Sigmoid colon (tissue), 7 donors: Measurements from ENCODE around the gene CD248. TPM values are rescaled to one million over a fixed set of nuclear protein-coding genes. Genes with fewer than 3 reads are reported as not detected.

Source experiments
- DNase-seq: peaks from one replicate; pipeline ENCODE4 v3.0.0-alpha.2; 2019
- H3K27ac ChIP-seq, 4 donors: fragments of 200-600 bp; sonication (generic); one replicate each; pipeline ENCODE4 v1.5.1; 2016 to 2019; ENCODE audit warnings: mild to moderate bottlenecking in 1 of 4
- H3K27me3 ChIP-seq, 3 donors: fragments of 200-600 bp; sonication (generic); one replicate each; pipeline ENCODE4 v1.5.1; 2019; ENCODE audit warnings: mild to moderate bottlenecking in 1 of 3
- H3K36me3 ChIP-seq, 4 donors: fragments of 200-600 bp; sonication (generic); one replicate each; pipeline ENCODE4 v1.5.1; 2016 to 2019
- H3K4me1 ChIP-seq, 4 donors: fragments of 200-600 bp; sonication (generic); one replicate each; pipeline ENCODE4 v1.5.1; 2017 to 2019
- H3K4me3 ChIP-seq, 4 donors: fragments of 200-600 bp; sonication (generic); one replicate each; pipeline ENCODE4 v1.5.1; 2017 to 2019; ENCODE audit warnings: mild to moderate bottlenecking in 2 of 4, moderate library complexity in 1 of 4
- H3K9me3 ChIP-seq, 4 donors: fragments of 200-600 bp in 3 of 4; sonication (generic) in 3 of 4; one replicate each; pipeline versions ENCODE4 v1.5.1 to v1.6.1; 2013 to 2019
- EP300 ChIP-seq, 4 donors: sonication (generic); formaldehyde crosslinking; IDR thresholded peaks; one replicate each; pipeline ENCODE4 v1.6.1; 2017; ENCODE audit warnings: antibody characterized with exemption in 4 of 4
- POLR2A ChIP-seq, 2 donors: fragments of 450-650 bp; IDR thresholded peaks; one replicate each; pipeline ENCODE4 v1.6.1; 2016; ENCODE audit warnings: antibody characterized with exemption in 2 of 2, mild to moderate bottlenecking in 2 of 2, moderate library complexity in 2 of 2
- POLR2AphosphoS5 ChIP-seq, 4 donors: sonication (generic); formaldehyde crosslinking; IDR thresholded peaks; one replicate each; pipeline ENCODE4 v1.6.1; 2017; ENCODE audit warnings: antibody characterized with exemption in 4 of 4
- WGBS, 2 donors: extraction: QIAGEN DNeasy Blood & Tissue Kit; methylation state at CpG; one replicate each; pipeline ENCODE4 v1.1.7; 2013; 5-methylcytosine and 5-hydroxymethylcytosine counted together
- intact Hi-C: fragments of 100-400 bp; cut with DNase I; formaldehyde crosslinking; loops from one replicate; pipeline ENCODE4 v1.15.1; 2023
- polyA plus RNA-seq, 3 donors: library from polyadenylated mRNA; stranded (reverse); fragments of 200-250 nt; gene quantifications; one replicate each; pipeline ENCODE4 v1.2.3, GENCODE V29; 2013
- total RNA-seq, 4 donors: library from RNA; depleted of rRNA; stranded (reverse); fragments of >200 nt; gene quantifications; one replicate each; pipeline ENCODE4 v1.1.0, GENCODE V29; 2016
- TF ChIP-seq, protein P1 (sequence below), 4 experiments: fragments of 450-650 bp in 3 of 4; fragments of 200-600 bp in 1 of 4; IDR thresholded peaks; one replicate each; pipeline ENCODE4 v1.5.1; 2016 to 2019; ENCODE audit warnings: antibody characterized with exemption in 4 of 4, mild to moderate bottlenecking in 3 of 4, moderate library complexity in 2 of 4
- donor health status: healthy with polysubstance abuse.
- donor health status: Bipolar disorder and iron deficiency.
- donor health status: healthy.

CD248 gene
- total and polyA plus RNA-seq, 7 donors, result 1.2 to 26.3 (median 6.1) TPM

DNA sequence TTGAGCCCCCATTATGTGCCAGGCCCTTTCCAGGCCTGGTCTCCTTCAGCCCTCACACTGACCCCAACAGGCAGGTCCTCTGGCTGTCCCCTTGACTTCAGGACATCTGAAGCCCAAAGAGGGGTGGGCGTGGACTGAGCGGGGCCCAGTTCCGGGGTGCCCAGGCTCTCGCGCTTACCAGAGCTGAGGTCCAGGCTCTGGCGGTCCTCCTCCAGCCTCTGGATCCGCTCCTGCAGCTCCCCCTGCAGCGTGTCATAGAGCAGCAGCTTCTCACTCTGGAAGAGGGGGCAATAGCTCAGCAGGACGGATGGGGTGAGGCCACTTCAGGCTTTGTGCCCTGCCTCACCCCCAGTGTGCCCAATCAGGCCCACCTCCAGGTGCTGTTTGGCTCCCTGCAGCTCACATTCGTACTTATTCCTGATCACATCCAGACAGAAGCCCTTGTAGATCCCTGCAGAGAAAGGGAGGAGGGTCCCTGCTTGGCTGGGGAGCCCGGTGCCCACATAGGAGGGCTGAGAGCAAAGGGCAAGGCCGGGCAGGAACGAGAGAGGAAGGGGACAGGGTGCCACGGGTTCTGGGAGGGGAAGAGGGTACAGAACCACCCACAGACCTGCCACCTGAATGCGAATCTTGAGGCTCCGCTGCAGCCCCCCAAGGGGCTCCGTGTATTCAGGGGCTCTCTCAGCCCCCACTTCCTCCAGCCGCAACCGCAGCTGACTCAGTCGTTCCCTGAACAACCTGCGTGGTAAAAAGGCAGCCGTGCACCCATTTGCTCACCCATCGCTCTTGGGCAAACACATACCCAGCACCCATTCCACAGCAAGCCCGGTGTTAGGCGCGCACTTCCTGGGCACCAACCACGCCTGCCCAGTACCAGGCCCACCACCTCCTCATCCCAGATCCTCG is 24.0 kb upstream of the CD248 start:
- Histone ChIP-seq H3K36me3 (peaks cover 10 to 58% (median 33%) of the 10 kb centered on the region in 4 donors), H3K27me3 (no peaks in the 10 kb centered on the region), H3K4me1 (peaks cover 0 to 37% (median 37%) of the 10 kb centered on the region in 4 donors), H3K9me3 (no peaks in the 10 kb centered on the region), H3K27ac (no peak overlapping the region), H3K4me3 (no peak overlapping the region)
- intact Hi-C loops, result no loop called here
- TF ChIP-seq POLR2AphosphoS5 (IDR thresholded peaks at IDR 0.05), result no peak
- TF ChIP-seq POLR2A (IDR thresholded peaks at IDR 0.05), result no peak
- TF ChIP-seq, protein P1, sequence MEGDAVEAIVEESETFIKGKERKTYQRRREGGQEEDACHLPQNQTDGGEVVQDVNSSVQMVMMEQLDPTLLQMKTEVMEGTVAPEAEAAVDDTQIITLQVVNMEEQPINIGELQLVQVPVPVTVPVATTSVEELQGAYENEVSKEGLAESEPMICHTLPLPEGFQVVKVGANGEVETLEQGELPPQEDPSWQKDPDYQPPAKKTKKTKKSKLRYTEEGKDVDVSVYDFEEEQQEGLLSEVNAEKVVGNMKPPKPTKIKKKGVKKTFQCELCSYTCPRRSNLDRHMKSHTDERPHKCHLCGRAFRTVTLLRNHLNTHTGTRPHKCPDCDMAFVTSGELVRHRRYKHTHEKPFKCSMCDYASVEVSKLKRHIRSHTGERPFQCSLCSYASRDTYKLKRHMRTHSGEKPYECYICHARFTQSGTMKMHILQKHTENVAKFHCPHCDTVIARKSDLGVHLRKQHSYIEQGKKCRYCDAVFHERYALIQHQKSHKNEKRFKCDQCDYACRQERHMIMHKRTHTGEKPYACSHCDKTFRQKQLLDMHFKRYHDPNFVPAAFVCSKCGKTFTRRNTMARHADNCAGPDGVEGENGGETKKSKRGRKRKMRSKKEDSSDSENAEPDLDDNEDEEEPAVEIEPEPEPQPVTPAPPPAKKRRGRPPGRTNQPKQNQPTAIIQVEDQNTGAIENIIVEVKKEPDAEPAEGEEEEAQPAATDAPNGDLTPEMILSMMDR (IDR thresholded peaks at IDR 0.05), result no peak
- no peak for TF ChIP-seq EP300 (IDR thresholded peaks at IDR 0.05)
- 93 to 95% methylated on average over 28 of the region's 28 CpGs for WGBS, 2 donors
- peak; percentile 58 for DNase-seq

DNA sequence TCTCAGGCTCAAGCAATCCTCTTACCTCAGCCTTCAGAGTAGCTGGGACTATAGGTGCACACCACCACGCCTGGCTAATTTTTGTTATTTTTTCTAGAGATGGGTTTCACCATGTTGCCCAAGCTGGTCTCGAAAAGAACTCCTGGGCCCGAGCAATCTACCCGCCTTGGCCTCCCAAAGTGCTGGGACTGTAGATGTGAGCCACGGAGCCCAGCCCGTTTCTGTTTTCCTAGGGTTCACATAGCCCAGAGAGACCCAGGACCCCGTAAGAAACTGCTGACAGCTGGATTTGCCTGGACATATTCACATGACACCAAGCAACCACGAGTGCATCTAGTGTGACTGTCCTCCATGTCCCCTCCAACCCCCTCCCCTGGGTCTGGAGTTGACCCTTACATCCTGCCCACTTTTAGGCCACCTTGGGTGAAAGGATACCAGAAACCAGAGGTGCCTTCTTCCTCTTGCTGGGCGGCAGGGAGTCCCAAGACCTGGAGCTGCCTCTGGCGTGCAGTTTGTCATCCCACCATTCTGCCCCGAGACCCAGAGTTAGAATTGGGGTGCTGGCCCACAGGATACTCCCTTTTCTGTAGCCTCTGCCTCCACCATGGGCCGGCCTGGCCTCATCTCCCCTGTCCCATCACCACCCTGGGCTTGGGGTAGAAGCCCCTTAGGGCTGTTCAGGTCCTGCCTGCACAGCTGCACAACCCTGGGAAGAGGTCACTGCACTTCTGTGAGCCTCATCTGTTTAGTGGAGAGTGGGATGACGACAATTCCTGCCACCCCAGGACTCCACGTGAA is 23.0 kb upstream of the CD248 start:
- no peak overlapping the region for H3K27ac ChIP-seq
- no peaks in the 10 kb centered on the region for H3K9me3 ChIP-seq
- TF ChIP-seq EP300 (IDR thresholded peaks at IDR 0.05), result no peak
- no peak for TF ChIP-seq POLR2A (IDR thresholded peaks at IDR 0.05)
- TF ChIP-seq, protein P1 (IDR thresholded peaks at IDR 0.05), result no peak
- TF ChIP-seq POLR2AphosphoS5 (IDR thresholded peaks at IDR 0.05), result no peak
- DNase-seq, result peak; percentile 55
- peaks cover 0 to 39% (median 38%) of the 10 kb centered on the region in 4 donors for H3K4me1 ChIP-seq
- no peak overlapping the region for H3K4me3 ChIP-seq
- H3K36me3 ChIP-seq, result peaks cover 10 to 58% (median 33%) of the 10 kb centered on the region in 4 donors
- 81 to 86% methylated on average over 14 of the region's 14 CpGs for WGBS, 2 donors
- intact Hi-C loops, result no loop called here
- H3K27me3 ChIP-seq, result no peaks in the 10 kb centered on the region

DNA sequence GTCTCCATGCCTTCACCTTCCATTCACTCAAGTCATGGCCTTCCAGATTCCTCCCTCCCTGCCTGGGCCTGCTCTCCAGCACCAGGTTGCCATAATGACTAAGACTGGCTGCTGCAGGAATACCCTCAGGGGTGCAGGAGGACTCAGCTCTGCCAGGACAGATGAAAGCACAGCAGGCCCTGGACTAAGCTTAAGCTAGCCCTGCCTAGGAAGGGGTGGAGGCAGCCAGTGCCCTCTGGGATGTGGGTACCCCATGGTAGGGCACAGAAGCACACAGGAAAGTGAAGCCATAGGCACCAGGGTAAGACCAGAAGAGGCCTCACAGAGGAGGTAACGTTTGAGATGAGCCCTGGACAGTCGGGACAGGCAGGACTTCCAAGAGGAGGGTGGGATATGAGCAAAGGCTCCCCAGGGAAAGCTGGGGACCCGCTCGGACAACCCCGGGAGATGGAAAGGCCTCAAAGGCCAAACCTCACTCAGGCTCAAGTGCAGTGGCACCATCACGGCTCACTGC is 22.4 kb upstream of the CD248 start:
- Histone ChIP-seq H3K27me3 (no peaks in the 10 kb centered on the region), H3K36me3 (peaks cover 10 to 58% (median 33%) of the 10 kb centered on the region in 4 donors), H3K4me1 (peaks cover 0 to 40% (median 38%) of the 10 kb centered on the region in 4 donors), H3K4me3 (no peak overlapping the region), H3K27ac (no peak overlapping the region), H3K9me3 (no peaks in the 10 kb centered on the region)
- no peak for TF ChIP-seq POLR2A (IDR thresholded peaks at IDR 0.05)
- 92% methylated on average over 6 of the region's 6 CpGs for WGBS, 2 donors
- DNase-seq, result peak; percentile 36
- intact Hi-C loops, result no loop called here

DNA sequence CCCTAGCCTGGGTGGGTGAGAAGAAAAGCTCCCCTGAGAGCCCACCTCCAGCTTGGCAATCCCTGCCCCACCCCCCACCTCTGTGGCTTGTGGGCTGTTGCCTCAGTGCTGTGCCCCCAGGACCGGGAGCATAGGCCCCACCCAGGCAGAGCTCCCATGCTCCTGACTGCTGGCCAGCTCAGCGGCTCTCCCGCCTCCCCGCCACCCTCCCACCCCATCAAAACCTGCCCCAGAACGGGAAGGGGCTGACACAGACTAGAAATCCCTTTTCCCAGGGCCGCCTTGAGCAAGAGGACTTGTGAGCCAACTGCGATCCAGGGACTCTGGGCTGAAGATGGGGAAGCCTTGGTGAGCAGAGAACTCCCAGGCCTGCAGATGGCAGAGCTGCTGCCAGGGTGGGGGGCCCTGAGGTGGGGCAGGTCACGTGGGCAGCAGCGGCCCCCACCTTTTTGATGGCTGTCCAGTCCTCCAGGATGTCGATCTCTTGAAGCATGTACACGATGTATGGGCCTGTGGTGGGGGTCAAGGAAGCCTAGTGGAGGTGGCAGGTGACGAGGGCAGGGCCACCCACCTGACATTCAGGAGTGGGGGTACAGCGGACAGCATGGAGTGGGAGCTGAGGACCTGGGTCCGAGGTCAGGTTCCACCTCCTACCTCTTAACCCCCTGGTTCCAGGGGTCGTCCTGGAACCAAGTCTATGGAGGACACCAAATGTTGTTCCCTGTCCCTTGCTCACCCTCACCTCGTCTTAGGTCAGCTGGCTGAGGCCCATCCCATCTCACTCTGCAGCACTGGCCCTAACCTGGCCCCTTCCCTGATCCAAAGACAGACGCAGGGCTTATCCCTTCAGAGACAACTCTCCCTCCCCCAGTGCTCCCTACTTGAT is 21.7 kb upstream of the CD248 start:
- no peak overlapping the region for H3K4me3 ChIP-seq
- H3K9me3 ChIP-seq, result no peaks in the 10 kb centered on the region
- TF ChIP-seq POLR2A (IDR thresholded peaks at IDR 0.05) (no peak), POLR2AphosphoS5 (IDR thresholded peaks at IDR 0.05) (no peak), EP300 (IDR thresholded peaks at IDR 0.05) (no peak)
- TF ChIP-seq, protein P1 (IDR thresholded peaks at IDR 0.05), result no peak
- H3K4me1 ChIP-seq, result peaks cover 0 to 33% (median 31%) of the 10 kb centered on the region in 4 donors
- WGBS, 2 donors, result 84 to 87% methylated on average over 17 of the region's 17 CpGs
- H3K27me3 ChIP-seq, result no peaks in the 10 kb centered on the region
- DNase-seq, result peak; percentile 57
- peaks cover 10 to 63% (median 33%) of the 10 kb centered on the region in 4 donors for H3K36me3 ChIP-seq
- intact Hi-C loops, result no loop called here
- no peak overlapping the region for H3K27ac ChIP-seq
